Measurements from ENCODE around the gene SLC2A14. TPM values are rescaled to one million over a fixed set of nuclear protein-coding genes. Genes with fewer than 3 reads are reported as not detected.
"Not testable (repeated sequence)": the region's sequence is repeated elsewhere in the genome, so short reads cannot be mapped to it uniquely, and the experiment has no call there.

The SLC2A14 gene
- polyA plus RNA-seq, 1 experiment = 0.17 TPM

DNA sequence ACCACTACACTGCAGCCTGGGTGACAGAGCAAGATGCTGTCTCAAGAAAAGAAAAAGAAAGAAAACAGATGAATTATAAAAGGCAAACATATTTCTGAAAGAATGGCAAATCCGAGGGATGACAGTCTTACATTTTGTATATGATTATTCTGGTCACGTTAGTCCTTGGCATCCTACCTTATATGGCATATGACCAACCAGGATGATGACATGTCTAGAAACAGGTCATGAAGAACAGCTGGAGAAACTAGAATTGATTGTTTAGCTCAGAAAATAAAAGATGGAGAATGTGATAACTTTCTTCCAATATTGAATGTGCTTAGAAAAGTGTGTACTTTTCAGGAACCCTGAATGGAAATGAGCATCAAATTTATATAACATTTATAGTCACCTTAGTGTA lies 19.2 kb downstream of the SLC2A14 start:
- CTCF ChIA-PET = interaction anchor here (0.7 to 1.0 kb wide), 2 partner anchors 22 to 79 kb away, joined by 3 to 8 read pairs; no protein-coding TSS in a partner anchor

DNA sequence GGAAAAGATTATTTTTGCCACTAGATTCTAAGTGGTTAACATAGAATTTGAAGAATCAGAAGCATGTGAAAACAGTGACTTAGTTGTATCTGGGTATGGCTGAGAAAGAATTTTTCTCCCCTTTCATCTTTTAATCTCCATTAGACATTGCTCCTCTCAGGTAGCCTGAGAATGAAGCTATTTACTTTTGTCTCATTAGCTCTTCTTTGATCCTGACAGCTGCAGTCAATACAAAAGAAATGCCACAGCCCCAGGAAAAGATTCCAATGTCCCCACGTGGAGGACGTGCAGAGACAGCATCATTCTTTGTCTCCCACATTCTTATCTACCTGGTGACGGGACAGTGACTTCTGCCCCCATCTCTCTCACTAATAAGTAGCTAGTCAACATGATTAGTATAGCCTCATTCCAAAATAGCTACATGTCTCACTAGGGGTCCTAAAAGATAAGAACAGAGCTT lies 21.1 kb downstream of the SLC2A14 start:
- H3K27ac ChIP-seq (ENCODE audit: low read depth, low read length); H3K9me3 ChIP-seq (ENCODE audit: control insufficient read depth, insufficient read depth, low read length); H3K27me3 ChIP-seq (ENCODE audit: control insufficient read depth, insufficient read depth, low read length); DNase-seq (ENCODE audit: low read depth, low spot score); POLR2A ChIA-PET; H3K4me3 ChIP-seq (ENCODE audit: low read depth, low read length): not testable (repeated sequence)
- CTCF ChIA-PET = interaction anchor here (1.5 kb wide), 1 partner anchor 82 kb away, joined by 4 read pairs; no protein-coding TSS in a partner anchor

More for the DNA sequence above, 19.2 kb downstream of the SLC2A14 start:
- Histone ChIP-seq H3K27me3 (ENCODE audit: control insufficient read depth, insufficient read depth, low read length) (no peaks in the 10 kb centered on the region), H3K9me3 (ENCODE audit: control insufficient read depth, insufficient read depth, low read length) (no peaks in the 10 kb centered on the region), H3K27ac (ENCODE audit: low read depth, low read length) (no peak overlapping the region), H3K4me3 (ENCODE audit: low read depth, low read length) (no peak overlapping the region)
- no peak for DNase-seq (ENCODE audit: low read depth, low spot score)
- TF ChIP-seq, protein P1, sequence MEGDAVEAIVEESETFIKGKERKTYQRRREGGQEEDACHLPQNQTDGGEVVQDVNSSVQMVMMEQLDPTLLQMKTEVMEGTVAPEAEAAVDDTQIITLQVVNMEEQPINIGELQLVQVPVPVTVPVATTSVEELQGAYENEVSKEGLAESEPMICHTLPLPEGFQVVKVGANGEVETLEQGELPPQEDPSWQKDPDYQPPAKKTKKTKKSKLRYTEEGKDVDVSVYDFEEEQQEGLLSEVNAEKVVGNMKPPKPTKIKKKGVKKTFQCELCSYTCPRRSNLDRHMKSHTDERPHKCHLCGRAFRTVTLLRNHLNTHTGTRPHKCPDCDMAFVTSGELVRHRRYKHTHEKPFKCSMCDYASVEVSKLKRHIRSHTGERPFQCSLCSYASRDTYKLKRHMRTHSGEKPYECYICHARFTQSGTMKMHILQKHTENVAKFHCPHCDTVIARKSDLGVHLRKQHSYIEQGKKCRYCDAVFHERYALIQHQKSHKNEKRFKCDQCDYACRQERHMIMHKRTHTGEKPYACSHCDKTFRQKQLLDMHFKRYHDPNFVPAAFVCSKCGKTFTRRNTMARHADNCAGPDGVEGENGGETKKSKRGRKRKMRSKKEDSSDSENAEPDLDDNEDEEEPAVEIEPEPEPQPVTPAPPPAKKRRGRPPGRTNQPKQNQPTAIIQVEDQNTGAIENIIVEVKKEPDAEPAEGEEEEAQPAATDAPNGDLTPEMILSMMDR (IDR thresholded peaks at IDR 0.05; ENCODE audit: low read depth, low read length) = no peak
- POLR2A ChIA-PET = no interaction called here

DNA sequence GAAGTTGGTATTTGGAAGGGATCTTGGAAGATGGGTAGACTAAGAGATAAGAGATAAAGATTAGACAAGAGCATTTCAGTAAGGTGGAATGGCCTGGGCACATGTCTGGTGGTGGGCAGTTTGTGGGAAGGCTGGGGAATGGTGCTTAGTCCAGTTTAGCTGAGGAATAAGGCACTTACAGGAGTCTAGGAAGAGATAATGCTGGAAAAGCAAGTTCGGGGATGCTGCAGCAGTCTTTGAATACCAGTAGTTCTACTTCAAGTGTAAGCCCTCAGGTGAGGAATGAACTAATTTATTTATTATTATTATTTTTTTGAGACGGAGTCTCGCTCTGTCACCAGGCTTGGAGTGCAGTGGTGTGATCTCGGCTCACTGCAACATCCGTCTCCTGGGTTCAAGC lies 22.6 kb downstream of the SLC2A14 start:
- POLR2A ChIA-PET; H3K9me3 ChIP-seq (ENCODE audit: control insufficient read depth, insufficient read depth, low read length); DNase-seq (ENCODE audit: low read depth, low spot score); H3K4me3 ChIP-seq (ENCODE audit: low read depth, low read length); CTCF ChIA-PET; H3K27ac ChIP-seq (ENCODE audit: low read depth, low read length); H3K27me3 ChIP-seq (ENCODE audit: control insufficient read depth, insufficient read depth, low read length): not testable (repeated sequence)

DNA sequence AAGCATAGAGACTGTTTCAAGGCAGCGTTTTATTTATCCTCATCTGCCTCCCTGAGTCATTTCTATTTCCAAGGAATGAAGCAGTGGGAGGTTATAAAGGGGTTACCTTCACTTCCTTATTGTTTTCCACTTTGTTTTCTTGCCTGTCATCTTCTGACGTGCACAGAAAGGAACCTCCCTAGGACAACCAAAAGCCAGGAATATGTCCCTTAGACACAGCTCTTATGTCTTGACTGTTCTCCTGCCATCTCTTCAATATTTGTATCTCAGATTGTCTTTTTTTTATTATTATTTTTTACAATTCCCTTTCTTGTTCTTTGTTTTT lies 24.7 kb downstream of the SLC2A14 start:
- CTCF ChIA-PET = interaction anchor here (1.2 kb wide), 1 partner anchor 11 kb away, joined by 5 read pairs; no protein-coding TSS in a partner anchor
- H3K9me3 ChIP-seq (ENCODE audit: control insufficient read depth, insufficient read depth, low read length); H3K4me3 ChIP-seq (ENCODE audit: low read depth, low read length); H3K27me3 ChIP-seq (ENCODE audit: control insufficient read depth, insufficient read depth, low read length); POLR2A ChIA-PET; H3K27ac ChIP-seq (ENCODE audit: low read depth, low read length); DNase-seq (ENCODE audit: low read depth, low spot score): not testable (repeated sequence)

DNA sequence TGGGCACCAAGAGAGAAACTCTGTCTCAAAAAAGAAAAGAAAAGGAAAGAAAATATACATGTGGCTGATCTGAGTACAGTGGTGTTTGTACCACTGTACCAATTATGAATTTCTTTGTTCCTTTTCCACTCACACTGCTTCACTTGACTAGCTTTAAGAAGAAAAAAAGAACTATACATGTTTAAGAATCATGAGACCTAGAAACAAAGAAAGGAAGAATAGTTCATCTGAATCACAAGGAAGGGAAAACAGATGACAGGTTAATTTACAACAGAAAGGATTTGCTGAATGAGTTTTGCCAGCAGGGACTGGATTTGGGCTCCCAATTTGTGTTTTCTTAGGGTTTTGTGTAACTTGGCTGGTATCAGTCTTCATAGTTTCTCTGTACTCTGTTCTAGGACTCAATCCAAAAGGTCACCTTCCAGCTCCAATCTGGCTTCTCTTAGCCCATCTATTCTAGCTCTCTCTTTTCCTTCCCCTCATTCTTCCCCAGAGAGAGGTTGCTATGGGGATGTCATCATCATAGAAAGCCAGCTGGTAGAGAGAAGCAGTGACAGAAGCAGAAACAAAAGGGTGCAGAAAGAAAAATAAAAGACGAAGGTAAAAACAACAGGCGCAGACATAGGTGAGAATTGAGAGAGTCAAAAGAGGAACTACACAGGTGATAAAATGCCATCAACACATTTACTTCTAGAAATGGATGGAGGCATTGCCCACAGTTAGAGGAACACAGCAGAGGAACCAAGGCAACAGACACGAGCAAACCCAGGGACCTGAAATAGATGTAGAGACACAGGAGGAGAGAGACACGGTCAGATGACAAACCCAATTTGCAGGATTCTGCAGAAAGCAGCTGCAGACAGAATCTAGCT lies 25.3 kb downstream of the SLC2A14 start:
- CTCF ChIA-PET = interaction anchor here (1.2 kb wide), 1 partner anchor 12 kb away, joined by 5 read pairs; no protein-coding TSS in a partner anchor
- H3K4me3 ChIP-seq (ENCODE audit: low read depth, low read length); POLR2A ChIA-PET; DNase-seq (ENCODE audit: low read depth, low spot score); H3K9me3 ChIP-seq (ENCODE audit: control insufficient read depth, insufficient read depth, low read length); H3K27me3 ChIP-seq (ENCODE audit: control insufficient read depth, insufficient read depth, low read length); H3K27ac ChIP-seq (ENCODE audit: low read depth, low read length): not testable (repeated sequence)

DNA sequence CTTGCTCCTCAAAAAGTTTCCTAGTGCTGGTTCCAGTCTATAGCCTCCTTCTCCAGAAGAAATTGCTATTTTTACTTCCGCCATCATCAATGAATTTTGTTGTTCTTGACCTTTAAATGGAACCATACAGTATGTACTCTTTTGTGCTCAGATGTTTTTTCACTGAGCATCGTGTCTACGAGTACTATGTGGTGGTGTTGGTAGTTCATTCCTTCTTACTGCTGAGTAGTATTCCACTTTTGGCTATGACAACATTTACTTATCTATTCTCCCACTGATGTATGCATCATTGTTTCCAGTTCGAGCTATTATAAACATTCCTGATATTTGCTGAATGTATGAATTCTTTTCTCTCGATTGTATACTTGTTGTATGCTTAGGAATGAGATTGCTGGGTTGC lies 28.6 kb downstream of the SLC2A14 start:
- CTCF ChIA-PET = interaction anchor here (0.6 to 1.0 kb wide), 3 partner anchors 35 to 664 kb away, joined by 3 to 5 read pairs (median 3); no protein-coding TSS in a partner anchor
- no peaks in the 10 kb centered on the region for H3K27me3 ChIP-seq (ENCODE audit: control insufficient read depth, insufficient read depth, low read length)

DNA sequence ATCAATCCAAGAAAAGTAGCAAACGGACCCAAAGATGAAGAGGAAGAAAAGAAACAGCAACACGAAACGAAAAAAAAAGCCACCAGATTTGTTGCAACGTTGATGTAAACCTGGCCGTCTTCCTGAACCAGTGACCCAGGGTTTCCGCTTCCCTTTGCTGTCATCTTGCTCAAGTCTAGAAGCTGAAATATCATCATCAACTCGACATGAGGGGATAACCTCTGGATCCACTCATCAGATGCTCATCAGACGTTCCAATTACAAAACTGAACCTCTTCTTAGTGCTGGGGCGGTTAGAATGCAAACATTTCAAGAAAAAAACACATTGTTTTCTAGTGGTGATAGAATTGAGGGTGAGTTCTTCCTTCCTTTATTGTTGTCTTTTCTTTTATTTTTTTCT lies 29.1 kb downstream of the SLC2A14 start:
- CTCF ChIA-PET = not testable (repeated sequence)
- POLR2A ChIA-PET = interaction anchor here (1.0 kb wide), 1 partner anchor 16 kb away, joined by 5 read pairs; no protein-coding TSS in a partner anchor

More for the DNA sequence above, 28.6 kb downstream of the SLC2A14 start:
- POLR2A ChIA-PET = interaction anchor here (1.0 kb wide), 1 partner anchor 15 kb away, joined by 5 read pairs; no protein-coding TSS in a partner anchor
- TF ChIP-seq, protein P1 (IDR thresholded peaks at IDR 0.05; ENCODE audit: low read depth, low read length) = no peak
- no peaks in the 10 kb centered on the region for H3K9me3 ChIP-seq (ENCODE audit: control insufficient read depth, insufficient read depth, low read length)
- H3K4me3 ChIP-seq (ENCODE audit: low read depth, low read length) = no peak overlapping the region
- no peak overlapping the region for H3K27ac ChIP-seq (ENCODE audit: low read depth, low read length)
- no peak for DNase-seq (ENCODE audit: low read depth, low spot score)

DNA sequence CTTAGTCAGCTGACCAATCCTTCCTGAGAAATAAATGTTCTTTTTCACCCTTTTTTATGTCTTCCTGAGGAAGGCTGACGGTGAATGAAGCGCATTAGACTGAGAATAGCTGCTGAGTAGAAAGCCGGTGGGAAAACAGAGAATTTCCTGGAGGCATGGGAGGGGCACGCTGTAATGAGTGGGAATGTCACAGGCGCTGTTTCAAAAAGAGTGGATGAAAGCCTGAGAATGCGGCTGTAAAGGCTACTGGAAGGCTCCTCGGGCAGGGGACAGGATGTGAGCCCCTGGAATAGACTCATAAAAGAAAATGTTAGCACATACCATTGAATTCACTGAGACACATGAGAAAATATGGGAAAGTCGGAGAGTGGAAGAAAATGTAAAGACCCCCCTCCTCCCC lies 29.6 kb downstream of the SLC2A14 start:
- POLR2A ChIA-PET; H3K9me3 ChIP-seq (ENCODE audit: control insufficient read depth, insufficient read depth, low read length); H3K27ac ChIP-seq (ENCODE audit: low read depth, low read length); H3K27me3 ChIP-seq (ENCODE audit: control insufficient read depth, insufficient read depth, low read length); DNase-seq (ENCODE audit: low read depth, low spot score); H3K4me3 ChIP-seq (ENCODE audit: low read depth, low read length): not testable (repeated sequence)
- CTCF ChIA-PET = interaction anchor here (0.7 kb wide), 1 partner anchor 56 kb away, joined by 3 read pairs; no protein-coding TSS in a partner anchor

More for the DNA sequence above, 29.1 kb downstream of the SLC2A14 start:
- not testable (repeated sequence) for H3K9me3 ChIP-seq (ENCODE audit: control insufficient read depth, insufficient read depth, low read length); H3K4me3 ChIP-seq (ENCODE audit: low read depth, low read length); H3K27ac ChIP-seq (ENCODE audit: low read depth, low read length); H3K27me3 ChIP-seq (ENCODE audit: control insufficient read depth, insufficient read depth, low read length); DNase-seq (ENCODE audit: low read depth, low spot score)

DNA sequence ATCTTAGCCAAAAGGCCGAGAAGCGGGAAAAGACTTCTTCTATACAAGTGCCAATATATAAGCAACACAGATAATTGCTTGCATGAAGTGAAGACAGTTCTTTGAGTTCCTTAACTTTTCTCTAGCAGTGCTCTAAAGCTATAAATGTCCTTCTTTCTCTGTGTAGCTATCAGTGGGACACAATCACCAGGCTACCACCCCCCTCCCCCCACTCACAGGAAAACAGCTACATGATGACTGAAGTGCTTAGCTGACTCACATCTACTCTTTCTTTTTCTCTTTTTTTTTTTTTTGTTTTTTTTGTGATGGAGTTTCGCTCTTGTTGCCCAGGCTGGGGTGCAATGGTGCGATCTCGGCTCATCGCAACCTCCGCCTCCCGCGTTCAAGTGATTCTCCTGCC lies 30.3 kb downstream of the SLC2A14 start:
- H3K27me3 ChIP-seq (ENCODE audit: control insufficient read depth, insufficient read depth, low read length); H3K27ac ChIP-seq (ENCODE audit: low read depth, low read length); DNase-seq (ENCODE audit: low read depth, low spot score); POLR2A ChIA-PET; H3K9me3 ChIP-seq (ENCODE audit: control insufficient read depth, insufficient read depth, low read length); H3K4me3 ChIP-seq (ENCODE audit: low read depth, low read length): not testable (repeated sequence)
- CTCF ChIA-PET = interaction anchor here (0.7 kb wide), 1 partner anchor 57 kb away, joined by 3 read pairs; no protein-coding TSS in a partner anchor

DNA sequence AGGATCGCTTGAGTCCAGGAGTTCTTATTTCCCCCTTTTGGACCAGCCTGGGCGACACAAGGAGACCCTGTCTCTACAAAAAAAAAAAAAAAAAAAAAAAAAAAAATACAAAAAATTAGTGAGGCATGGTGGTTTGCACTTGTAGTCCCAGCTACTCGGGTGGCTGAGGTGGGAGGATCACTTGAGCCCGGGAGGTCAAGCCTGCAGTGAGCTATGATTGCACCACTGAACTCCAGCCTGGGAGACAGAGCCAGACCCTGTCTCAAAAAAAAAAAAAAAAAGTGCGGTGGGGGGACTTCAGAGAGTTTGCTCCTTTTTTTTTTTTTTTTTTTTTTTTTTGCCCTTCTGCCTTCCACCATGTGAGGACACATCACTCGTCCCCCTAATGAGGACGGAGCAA lies 32.9 kb downstream of the SLC2A14 start:
- H3K9me3 ChIP-seq (ENCODE audit: control insufficient read depth, insufficient read depth, low read length); POLR2A ChIA-PET; H3K4me3 ChIP-seq (ENCODE audit: low read depth, low read length); DNase-seq (ENCODE audit: low read depth, low spot score); H3K27me3 ChIP-seq (ENCODE audit: control insufficient read depth, insufficient read depth, low read length); H3K27ac ChIP-seq (ENCODE audit: low read depth, low read length): not testable (repeated sequence)
- CTCF ChIA-PET = interaction anchor here (0.6 kb wide), 2 partner anchors 31 to 94 kb away, joined by 4 to 6 read pairs; no protein-coding TSS in a partner anchor

All from AG04450 (cell line).